Gastroesophageal sphincter (tissue), 3 donors: ENCODE data around the gene MAN1C1.

Experiments
- POLR2A ChIP-seq, 2 donors: fragments of 450-650 bp; IDR thresholded peaks; one replicate each; pipeline ENCODE4 v1.6.1; 2017; ENCODE audit warnings: antibody characterized with exemption in 2 of 2, mild to moderate bottlenecking in 2 of 2, moderate library complexity in 1 of 2
- TF ChIP-seq, protein P1 (sequence below), 4 experiments: fragments of 200-600 bp in 2 of 4; fragments of 450-650 bp in 2 of 4; sonication (generic) in 1 of 4; IDR thresholded peaks; one replicate each; pipeline ENCODE4 v1.5.1; 2017 to 2019; ENCODE audit warnings: antibody characterized with exemption in 4 of 4, mild to moderate bottlenecking in 2 of 4, moderate library complexity in 2 of 4

- no peak for TF ChIP-seq POLR2A (IDR thresholded peaks at IDR 0.05)
- TF ChIP-seq, protein P1, sequence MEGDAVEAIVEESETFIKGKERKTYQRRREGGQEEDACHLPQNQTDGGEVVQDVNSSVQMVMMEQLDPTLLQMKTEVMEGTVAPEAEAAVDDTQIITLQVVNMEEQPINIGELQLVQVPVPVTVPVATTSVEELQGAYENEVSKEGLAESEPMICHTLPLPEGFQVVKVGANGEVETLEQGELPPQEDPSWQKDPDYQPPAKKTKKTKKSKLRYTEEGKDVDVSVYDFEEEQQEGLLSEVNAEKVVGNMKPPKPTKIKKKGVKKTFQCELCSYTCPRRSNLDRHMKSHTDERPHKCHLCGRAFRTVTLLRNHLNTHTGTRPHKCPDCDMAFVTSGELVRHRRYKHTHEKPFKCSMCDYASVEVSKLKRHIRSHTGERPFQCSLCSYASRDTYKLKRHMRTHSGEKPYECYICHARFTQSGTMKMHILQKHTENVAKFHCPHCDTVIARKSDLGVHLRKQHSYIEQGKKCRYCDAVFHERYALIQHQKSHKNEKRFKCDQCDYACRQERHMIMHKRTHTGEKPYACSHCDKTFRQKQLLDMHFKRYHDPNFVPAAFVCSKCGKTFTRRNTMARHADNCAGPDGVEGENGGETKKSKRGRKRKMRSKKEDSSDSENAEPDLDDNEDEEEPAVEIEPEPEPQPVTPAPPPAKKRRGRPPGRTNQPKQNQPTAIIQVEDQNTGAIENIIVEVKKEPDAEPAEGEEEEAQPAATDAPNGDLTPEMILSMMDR (IDR thresholded peaks at IDR 0.05): no peak
These were observed 154.9 kb downstream of the MAN1C1 start for GRCh38 chr1:25771221-25772114.
